Measurements from ENCODE around the gene SP100.
"Not testable (repeated sequence)": the region's sequence is repeated elsewhere in the genome, so short reads cannot be mapped to it uniquely, and the experiment has no call there.

Gene SP100

GRCh38 chr2:230416061-230416721 is at the start of gene SP100:
TSS of gene SP100 (plus strand) at chr2:230416201. CDS start at chr2:230416297, 96 bp downstream.
- DNase-seq (ENCODE audit: low read depth in 4 of 4, low spot score in 1 of 4), result peak; percentile 30 to 65 (median 48)

DNA sequence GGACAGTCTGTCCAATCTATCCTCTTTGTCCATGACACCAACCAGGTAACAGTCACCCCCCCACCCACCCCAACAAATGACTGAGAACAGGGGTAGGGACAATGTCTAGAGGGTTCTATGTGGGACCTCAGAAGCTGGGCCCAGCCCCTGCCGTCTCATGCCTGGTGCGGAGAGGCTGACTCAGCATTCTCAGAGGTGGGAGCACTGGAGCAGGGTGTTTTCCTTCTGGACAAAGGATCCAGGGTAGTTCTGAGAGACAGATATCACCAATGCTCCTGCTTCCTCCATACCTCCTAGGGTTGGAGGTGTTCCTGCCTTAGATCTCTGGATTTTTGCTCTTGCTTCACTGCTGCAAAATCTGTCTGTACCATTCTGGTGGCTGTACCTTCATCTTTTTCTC is 33.9 kb upstream of the SP100 start:
- no peak for DNase-seq (ENCODE audit: low read depth in 4 of 4, low spot score in 1 of 4)

GRCh38 chr2:230383453-230383852 is 32.5 kb upstream of the SP100 start:
- no peak for DNase-seq (ENCODE audit: low read depth in 4 of 4, low spot score in 1 of 4)

GRCh38 chr2:230384986-230385385 is 31.0 kb upstream of the SP100 start:
- no peak for DNase-seq (ENCODE audit: low read depth in 4 of 4, low spot score in 1 of 4)

- no peak for DNase-seq (ENCODE audit: low read depth in 4 of 4, low spot score in 1 of 4)
Measured at GRCh38 chr2:230394301-230394700, 21.7 kb upstream of the SP100 start.

DNA sequence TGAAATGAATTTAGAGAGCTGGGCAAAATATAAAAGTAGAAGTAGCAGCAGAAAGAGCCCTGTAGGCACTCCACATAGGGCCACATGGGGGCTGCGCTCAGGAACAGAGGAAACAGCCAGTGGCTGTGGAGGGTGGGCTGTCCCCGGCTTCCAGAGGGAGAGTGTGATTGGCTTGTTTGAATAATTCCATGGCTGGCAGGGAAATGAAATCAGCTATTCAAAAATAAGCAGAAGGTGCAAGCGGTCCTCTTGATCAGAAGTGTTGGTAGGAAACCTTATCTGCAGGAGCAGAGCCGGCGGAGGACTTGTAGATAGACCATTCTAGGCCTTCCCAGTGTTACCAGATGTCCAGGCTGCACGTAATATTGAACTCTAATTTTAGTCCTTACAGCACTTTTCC is 17.3 kb upstream of the SP100 start:
- DNase-seq (ENCODE audit: low read depth in 4 of 4, low spot score in 1 of 4), result not testable (repeated sequence)

- no peak for DNase-seq (ENCODE audit: low read depth in 4 of 4, low spot score in 1 of 4)
Measured at GRCh38 chr2:230400041-230400440, 16.0 kb upstream of the SP100 start.

DNA sequence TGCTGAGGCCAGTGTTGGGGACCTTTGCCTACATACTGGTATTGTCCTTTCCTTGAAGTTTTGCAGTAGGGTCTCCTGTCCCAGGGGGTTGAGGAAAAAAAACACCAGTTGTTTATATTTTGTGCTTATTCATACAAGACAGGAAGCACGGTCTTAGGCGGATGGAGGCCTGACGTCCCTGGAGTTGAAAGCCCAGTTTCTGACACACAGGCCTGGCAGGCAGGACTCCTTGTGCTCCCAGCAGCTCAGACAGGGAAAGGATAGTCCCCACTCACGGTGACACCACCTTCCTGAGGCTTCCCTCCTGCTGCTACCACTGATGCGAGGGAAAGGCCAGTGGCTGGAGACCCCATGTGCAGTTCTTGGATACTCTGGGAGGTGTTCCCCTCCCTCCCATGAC is 15.5 kb upstream of the SP100 start:
- DNase-seq (ENCODE audit: low read depth in 4 of 4, low spot score in 1 of 4), result no peak

DNA sequence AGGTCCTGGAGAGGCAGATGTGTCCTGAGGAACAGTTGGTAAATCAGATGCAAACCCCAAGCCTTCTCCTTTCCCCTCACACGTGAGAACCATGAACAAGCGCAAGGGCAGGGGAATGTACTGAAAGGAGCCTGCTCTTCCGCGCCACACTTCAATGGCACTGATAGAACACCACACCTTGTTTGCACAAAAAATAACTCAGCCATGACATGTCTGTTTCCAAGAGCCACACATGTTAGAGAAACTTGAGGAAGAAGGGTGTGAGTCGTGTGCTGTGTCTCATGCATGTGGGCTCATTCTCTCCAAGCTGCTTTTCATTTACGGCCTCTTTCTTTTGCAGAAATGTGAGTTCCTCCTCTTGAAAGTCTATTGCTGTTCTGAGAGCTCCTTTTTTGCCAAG is 15.0 kb upstream of the SP100 start:
- DNase-seq (ENCODE audit: low read depth in 4 of 4, low spot score in 1 of 4), result not testable (repeated sequence)

GRCh38 chr2:230403746-230404145 is 12.3 kb upstream of the SP100 start:
- no peak for DNase-seq (ENCODE audit: low read depth in 4 of 4, low spot score in 1 of 4)

DNA sequence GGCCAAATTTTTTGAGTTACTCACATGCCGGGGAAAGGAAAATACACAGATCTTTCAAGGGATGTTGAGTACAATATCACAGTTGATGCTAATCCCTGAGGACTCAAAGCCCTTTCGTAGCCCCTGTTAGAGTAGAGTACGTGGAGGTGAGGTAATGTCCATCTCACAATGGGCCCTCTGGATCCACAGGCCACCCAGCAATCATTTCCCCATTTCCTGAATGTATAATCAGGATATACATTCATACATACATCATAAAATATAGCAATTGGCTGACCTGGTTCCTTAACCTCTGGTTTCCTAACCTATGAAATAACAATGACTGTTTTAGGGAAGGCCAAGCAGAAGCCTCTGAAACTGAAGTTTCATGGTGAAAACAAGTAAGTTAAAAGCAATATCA is 10.2 kb upstream of the SP100 start:
- no peak for DNase-seq (ENCODE audit: low read depth in 4 of 4, low spot score in 1 of 4)

- no peak for DNase-seq (ENCODE audit: low read depth in 4 of 4, low spot score in 1 of 4)
Measured at GRCh38 chr2:230408244-230408842, 7.7 kb upstream of the SP100 start.

DNA sequence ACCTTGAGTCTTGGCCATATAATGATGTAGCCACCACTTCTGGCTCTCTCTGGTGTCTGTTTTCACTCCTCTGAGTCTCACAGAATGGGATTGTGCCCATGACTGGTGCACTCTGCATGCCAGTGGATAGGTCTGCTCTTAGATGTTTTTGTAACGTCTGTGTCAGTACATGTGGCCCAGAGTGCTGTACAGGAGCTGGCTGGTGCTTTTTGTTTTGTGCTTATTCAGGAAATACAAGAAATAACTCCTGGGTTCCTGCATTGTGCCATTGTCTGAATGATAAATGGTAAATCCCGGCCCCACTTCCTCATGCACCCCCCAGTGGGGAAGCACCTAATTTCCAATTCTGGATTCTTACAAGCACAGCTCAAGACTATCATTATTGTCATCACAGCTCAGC is 6.7 kb upstream of the SP100 start:
- not testable (repeated sequence) for DNase-seq (ENCODE audit: low read depth in 4 of 4, low spot score in 1 of 4)

GRCh38 chr2:230410263-230410662 is 5.7 kb upstream of the SP100 start:
- DNase-seq (ENCODE audit: low read depth in 4 of 4, low spot score in 1 of 4), result no peak

DNA sequence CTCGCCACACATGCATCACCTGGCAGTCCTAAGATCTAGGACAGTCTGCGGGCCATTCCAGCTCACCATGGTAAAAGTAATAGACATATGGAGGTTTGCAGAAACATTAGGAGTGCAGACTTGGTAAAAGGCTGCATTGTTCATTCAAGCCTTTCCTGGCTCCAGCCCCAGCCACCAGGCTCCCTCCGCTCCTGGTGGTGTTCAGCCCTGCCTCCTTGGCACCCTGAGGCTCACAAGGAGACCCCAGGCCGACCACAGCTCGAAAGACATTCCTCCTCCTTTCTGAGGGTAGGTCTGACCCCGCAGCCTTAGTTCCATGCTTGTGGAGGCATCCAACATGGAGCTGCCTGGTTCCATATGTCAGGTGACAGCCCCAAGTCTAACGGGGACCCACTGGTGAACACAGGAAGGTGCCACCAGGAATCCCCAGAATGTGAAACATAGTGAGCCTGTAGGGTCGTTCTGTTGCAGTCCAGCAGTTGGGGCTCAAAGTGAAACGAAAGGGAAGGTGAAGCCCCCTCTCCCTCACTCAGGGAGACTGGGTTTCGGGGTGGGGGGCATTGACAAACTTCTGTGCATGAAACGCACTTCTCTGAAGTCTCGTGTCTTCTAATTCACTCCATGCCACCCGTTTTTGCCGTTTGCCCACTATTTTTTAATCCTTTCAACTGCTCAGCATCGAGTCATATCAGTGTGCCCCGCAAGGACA is 5.0 kb upstream of the SP100 start:
- no peak for DNase-seq (ENCODE audit: low read depth in 4 of 4, low spot score in 1 of 4)

- DNase-seq (ENCODE audit: low read depth in 4 of 4, low spot score in 1 of 4), result peak in 3 of 4 experiments; percentile 30 to 41 (median 33)
Measured at GRCh38 chr2:230411570-230412370, 4.2 kb upstream of the SP100 start.

DNA sequence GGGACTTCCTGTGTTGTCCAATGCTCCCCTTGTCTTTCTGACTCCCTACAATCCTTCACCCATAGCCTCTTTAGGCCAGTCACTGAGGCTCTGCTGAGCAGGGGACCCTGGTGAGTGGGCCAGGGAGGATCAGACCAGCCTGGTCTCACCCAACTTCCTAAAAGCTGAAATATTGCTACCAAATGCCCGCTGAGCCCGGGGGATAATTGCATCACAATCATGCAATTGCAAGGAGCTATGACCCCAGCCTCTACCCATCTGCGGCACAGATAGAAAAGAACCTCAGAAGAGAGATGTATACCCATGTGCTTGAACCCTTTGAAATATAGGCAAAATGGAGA is 3.7 kb upstream of the SP100 start:
- no peak for DNase-seq (ENCODE audit: low read depth in 4 of 4, low spot score in 1 of 4)

- no peak for DNase-seq (ENCODE audit: low read depth in 4 of 4, low spot score in 1 of 4)
Measured at GRCh38 chr2:230412846-230413245, 3.2 kb upstream of the SP100 start.

DNA sequence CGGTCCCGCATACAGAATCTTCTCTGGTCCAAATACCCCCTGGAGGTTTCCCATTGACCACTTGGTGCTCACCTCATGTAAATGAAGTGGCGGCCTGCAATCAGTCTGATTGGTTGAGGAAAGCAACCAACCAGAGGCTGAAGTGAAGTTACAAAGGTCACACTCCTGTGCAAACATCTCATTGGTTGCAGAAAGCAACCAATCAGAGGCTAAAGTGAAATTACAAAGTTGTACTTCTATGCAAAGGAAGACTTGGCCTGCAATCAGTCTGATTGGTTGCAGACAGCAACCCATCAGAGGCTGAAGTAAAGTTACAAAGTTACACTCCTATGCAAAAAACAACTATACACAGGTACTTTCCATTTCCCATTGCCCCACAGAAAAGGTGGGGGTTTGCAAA is 2.5 kb upstream of the SP100 start:
- DNase-seq (ENCODE audit: low read depth in 4 of 4, low spot score in 1 of 4), result no peak

- no peak for DNase-seq (ENCODE audit: low read depth in 4 of 4, low spot score in 1 of 4)
Measured at GRCh38 chr2:230414302-230414701, 1.7 kb upstream of the SP100 start.

DNA sequence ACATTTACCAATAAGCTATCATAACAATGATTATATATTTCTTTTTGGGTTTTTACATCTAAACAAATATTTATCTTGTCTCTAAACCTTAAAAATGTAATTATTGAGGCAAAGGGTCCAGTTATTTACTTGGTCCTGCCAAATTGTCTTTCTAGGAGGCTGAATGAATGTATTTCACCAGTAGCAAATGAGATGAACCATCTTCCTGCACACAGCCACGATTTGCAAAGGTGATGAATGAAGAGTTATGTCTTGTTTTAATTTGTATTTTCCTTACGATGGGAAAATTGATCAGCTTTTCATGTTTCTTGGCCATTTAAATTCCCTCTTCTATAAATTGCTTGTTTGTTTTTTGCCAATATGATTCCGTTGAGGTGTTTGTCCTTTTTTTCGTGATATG is 1.4 kb downstream of the SP100 start:
- DNase-seq (ENCODE audit: low read depth in 4 of 4, low spot score in 1 of 4), result no peak

All from stimulated activated CD4-positive, alpha-beta T cell treated with anti-CD3 and anti-CD28 coated beads, Interleukin-1b, Interleukin-23, amount 100 ng/mL, for 24 hours (primary cell).